Adrenal gland (tissue), 12 donors: ENCODE measurements around the gene SLC6A4. TPM values are rescaled to one million over a fixed set of nuclear protein-coding genes. Genes with fewer than 3 reads are reported as not detected.

ENCODE experiments used
- DNase-seq, 7 donors: peaks; one replicate each; pipeline ENCODE4 v3.0.0-alpha.2; 2019 to 2020
- H3K27ac ChIP-seq, 5 donors: fragments of 200-600 bp; sonication (generic) in 4 of 5; 1 replicate in 3 of 5; 2 replicates in 2 of 5; pipeline versions ENCODE4 v1.5.1 to v1.8.0; 2016 to 2020; ENCODE audit warnings: mild to moderate bottlenecking in 1 of 5
- H3K27me3 ChIP-seq: fragments of 200-600 bp; 2 replicates; pipeline ENCODE4 v1.8.0; 2021
- H3K36me3 ChIP-seq, 2 donors: fragments of 200-600 bp; replicated peaks in 1 of 2; 1 replicate in 1 of 2; 2 replicates in 1 of 2; pipeline versions ENCODE4 v1.5.1 to v1.8.0; 2018 to 2022
- H3K4me1 ChIP-seq, 2 donors: fragments of 200-600 bp; replicated peaks in 1 of 2; 1 replicate in 1 of 2; 2 replicates in 1 of 2; pipeline versions ENCODE4 v1.5.1 to v1.8.0; 2018 to 2021
- H3K4me3 ChIP-seq, 4 donors: fragments of 200-600 bp; sonication (generic) in 3 of 4; one replicate each; pipeline ENCODE4 v1.5.1; 2016 to 2018
- H3K9me3 ChIP-seq, 3 donors: fragments of 200-600 bp; sonication (generic) in 1 of 3; replicated peaks in 1 of 3; 1 replicate in 2 of 3; 2 replicates in 1 of 3; pipeline versions ENCODE4 v1.5.1 to v1.8.0; 2016 to 2021
- CTCF ChIP-seq, 6 experiments: fragments of 450-650 bp in 4 of 6; fragments of 200-600 bp in 2 of 6; sonication (generic) in 1 of 6; IDR thresholded peaks; 1 replicate in 5 of 6; 2 replicates in 1 of 6; pipeline versions ENCODE4 v1.5.1 to v1.8.0; 2016 to 2021; ENCODE audit warnings: antibody characterized with exemption in 6 of 6, mild to moderate bottlenecking in 2 of 6, moderate library complexity in 1 of 6
- POLR2A ChIP-seq, 2 donors: fragments of 450-650 bp; IDR thresholded peaks; one replicate each; pipeline ENCODE4 v1.6.1; 2017; ENCODE audit warnings: antibody characterized with exemption in 2 of 2, mild to moderate bottlenecking in 2 of 2, moderate library complexity in 1 of 2
- WGBS, 4 donors: extraction: QIAGEN DNeasy Blood & Tissue Kit in 2 of 4; methylation state at CpG; one replicate each; pipeline versions ENCODE4 v1.1.5 to v1.1.7; 2013 to 2017; 5-methylcytosine and 5-hydroxymethylcytosine counted together
- intact Hi-C, 2 donors: fragments of 100-400 bp; cut with DNase I; formaldehyde crosslinking; loops; one replicate each; pipeline versions ENCODE4 v1.14.1 to v1.15.0; 2022 to 2023
- polyA plus RNA-seq, 3 donors: library from polyadenylated mRNA; stranded (reverse); fragments of 200-250 nt in 2 of 3; fragments of 350-450 nt in 1 of 3; fragmentation: Illumina TruSeq in 1 of 3; extraction: RNeasy Lipid Tissue Mini Kit (QIAGEN cat#74804) in 1 of 3; gene quantifications; one replicate each; pipeline ENCODE4 v1.2.3, GENCODE V29; 2013 to 2014
- total RNA-seq, 9 donors: library from RNA; depleted of rRNA in 4 of 9; stranded (reverse); fragments of >200 nt in 4 of 9; fragments of 120-200 nt in 1 of 9; fragmentation: NEBNext Ultra II Directional in 1 of 9; extraction: Animal tissue kit (Norgen Biotek cat#: 25700) in 1 of 9; gene quantifications; one replicate each; pipeline versions ENCODE4 v1.1.0 to v1.2.4, GENCODE V29; 2013 to 2023
- donor health status: healthy with polysubstance abuse.
- donor health status: Bipolar disorder and iron deficiency.
- donor health status: DM: yes; HTN: yes; CAD: no.
- donor health status: DM: no; HTN: no; CAD: no.
- donor health status: DM: no; HTN: no; CAD: no.
- donor health status: DM: yes; HTN: yes; CAD: no.

The SLC6A4 gene
- total and polyA plus RNA-seq, 12 donors = 0.03 to 0.67 (median 0.17) TPM; not detected in 3

- WGBS, 4 donors = 91 to 97% (median 95%) methylated on average over 1 of the region's 1 CpG
- no peak overlapping the region for H3K4me3 ChIP-seq
- no peaks in the 10 kb centered on the region for H3K27me3 ChIP-seq
- intact Hi-C loops = no loop called here
- TF ChIP-seq POLR2A (IDR thresholded peaks at IDR 0.05) (no peak), CTCF (IDR thresholded peaks at IDR 0.05) (no peak)
- DNase-seq = no peak
- H3K4me1 ChIP-seq = peaks cover 0 to 9% of the 10 kb centered on the region in 2 donors
- H3K36me3 ChIP-seq = peaks cover 0 to 31% of the 10 kb centered on the region in 2 donors
- no peak overlapping the region for H3K27ac ChIP-seq
- no peaks in the 10 kb centered on the region for H3K9me3 ChIP-seq
Measured at GRCh38 chr17:30174556-30174955, 60.9 kb downstream of the SLC6A4 start.

DNA sequence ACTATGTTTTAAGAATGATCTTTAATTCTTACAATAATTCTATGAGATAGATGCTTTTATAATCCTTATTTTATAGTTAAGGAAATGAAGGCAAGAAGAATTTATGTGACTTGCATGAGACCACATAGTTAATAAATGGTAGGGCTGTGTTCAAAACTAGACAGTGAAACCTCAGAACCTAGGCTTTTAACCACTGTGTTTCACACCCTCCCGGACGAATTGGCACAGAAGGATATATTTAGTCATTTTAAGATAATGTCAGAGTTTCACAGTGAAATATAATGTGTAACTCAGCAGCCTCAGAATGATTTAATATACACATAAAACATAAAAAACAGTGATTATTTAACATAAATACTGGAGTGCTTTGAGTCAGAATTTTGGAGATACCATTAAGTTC lies 61.8 kb downstream of the SLC6A4 start:
- WGBS, 4 donors = 30 to 46% (median 36%) methylated on average over 2 of the region's 2 CpGs
- Histone ChIP-seq H3K9me3 (no peaks in the 10 kb centered on the region), H3K4me1 (peaks cover 0 to 9% of the 10 kb centered on the region in 2 donors), H3K4me3 (no peak overlapping the region), H3K36me3 (peaks cover 0 to 22% of the 10 kb centered on the region in 2 donors), H3K27ac (no peak overlapping the region), H3K27me3 (no peaks in the 10 kb centered on the region)
- intact Hi-C loops = no loop called here
- TF ChIP-seq POLR2A (IDR thresholded peaks at IDR 0.05) = no peak
- no peak for TF ChIP-seq CTCF (IDR thresholded peaks at IDR 0.05)
- DNase-seq = no peak

DNA sequence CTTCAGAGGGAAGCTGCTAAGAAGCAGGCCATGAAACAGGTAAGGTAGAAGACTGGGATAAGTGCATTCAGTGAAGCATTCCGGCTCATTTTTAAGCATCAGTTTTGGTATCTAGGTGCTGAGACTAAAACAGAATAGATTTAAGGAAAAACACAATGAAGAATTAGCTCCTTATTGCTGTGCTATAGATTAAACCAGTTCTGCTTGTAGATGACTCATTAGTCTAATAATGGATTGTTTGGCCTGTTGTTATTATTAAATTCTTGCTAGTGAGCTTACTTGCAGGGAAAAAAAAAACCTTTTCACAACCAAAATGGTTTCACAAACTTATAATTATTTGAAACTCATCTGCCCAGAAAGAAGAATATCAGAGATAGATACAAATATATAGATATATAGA lies 62.9 kb downstream of the SLC6A4 start:
- intact Hi-C loops = no loop called here
- 97 to 100% (median 97%) methylated on average over 1 of the region's 1 CpG for WGBS, 4 donors

GRCh38 chr17:30170415-30170987 lies 65.0 kb downstream of the SLC6A4 start:
- H3K36me3 ChIP-seq = peaks cover 0 to 20% of the 10 kb centered on the region in 2 donors
- H3K27me3 ChIP-seq = no peaks in the 10 kb centered on the region
- TF ChIP-seq POLR2A (IDR thresholded peaks at IDR 0.05) (no peak), CTCF (IDR thresholded peaks at IDR 0.05) (no peak)
- DNase-seq = no peak
- intact Hi-C loops = no loop called here
- H3K9me3 ChIP-seq = no peaks in the 10 kb centered on the region
- H3K4me3 ChIP-seq = no peak overlapping the region
- H3K4me1 ChIP-seq = no peaks in the 10 kb centered on the region
- no peak overlapping the region for H3K27ac ChIP-seq

More for the DNA sequence above, 62.9 kb downstream of the SLC6A4 start:
- Histone ChIP-seq H3K4me1 (no peaks in the 10 kb centered on the region), H3K36me3 (peaks cover 0 to 12% of the 10 kb centered on the region in 2 donors), H3K9me3 (no peaks in the 10 kb centered on the region), H3K4me3 (no peak overlapping the region), H3K27me3 (no peaks in the 10 kb centered on the region), H3K27ac (no peak overlapping the region)
- no peak for TF ChIP-seq CTCF (IDR thresholded peaks at IDR 0.05)
- TF ChIP-seq POLR2A (IDR thresholded peaks at IDR 0.05) = no peak
- no peak for DNase-seq
